AG08396 (cell line): ENCODE data around the gene MIER1.

ENCODE experiments used
- DNase-seq: peaks from one replicate; pipeline ENCODE4 v3.0.0; 2012; ENCODE audit warnings: low spot score, mixed read lengths

Gene MIER1

DNA sequence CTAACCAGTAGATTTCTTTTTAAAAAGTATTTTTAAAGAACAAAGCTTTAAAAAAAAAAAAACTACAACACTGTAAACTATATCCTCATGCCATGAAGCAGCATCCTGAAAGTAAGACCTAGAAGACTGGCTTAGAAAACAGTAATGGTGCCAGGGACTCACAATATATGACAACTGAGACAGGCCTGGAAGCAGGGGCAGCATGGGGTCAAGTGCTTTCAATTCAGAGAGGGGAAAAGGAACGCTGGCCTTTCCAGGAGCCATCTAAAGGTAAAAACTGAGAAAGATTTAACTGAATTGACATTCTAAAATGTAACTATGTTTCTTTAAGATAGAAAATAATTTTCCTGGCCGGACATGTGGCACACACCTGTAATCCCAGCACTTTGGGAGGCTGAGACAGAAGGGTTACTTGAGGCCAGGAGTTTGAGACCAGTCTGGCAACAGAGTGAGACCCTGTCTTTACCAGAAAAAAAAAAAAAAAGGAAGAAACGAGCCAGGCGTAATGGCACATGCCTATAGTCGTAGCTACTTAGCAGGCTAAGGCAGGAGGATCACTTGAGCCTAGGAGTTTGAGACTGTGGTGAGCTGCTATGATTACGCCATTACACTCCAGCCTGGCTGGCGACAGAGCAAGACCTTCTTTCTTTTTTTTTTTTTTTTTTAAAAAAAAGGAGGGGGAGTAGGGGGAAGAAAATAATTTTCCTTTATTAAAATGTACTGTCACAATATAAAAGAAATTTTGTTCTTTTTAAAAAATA is 75.0 kb downstream of the MIER1 start:
- no peak for DNase-seq

DNA sequence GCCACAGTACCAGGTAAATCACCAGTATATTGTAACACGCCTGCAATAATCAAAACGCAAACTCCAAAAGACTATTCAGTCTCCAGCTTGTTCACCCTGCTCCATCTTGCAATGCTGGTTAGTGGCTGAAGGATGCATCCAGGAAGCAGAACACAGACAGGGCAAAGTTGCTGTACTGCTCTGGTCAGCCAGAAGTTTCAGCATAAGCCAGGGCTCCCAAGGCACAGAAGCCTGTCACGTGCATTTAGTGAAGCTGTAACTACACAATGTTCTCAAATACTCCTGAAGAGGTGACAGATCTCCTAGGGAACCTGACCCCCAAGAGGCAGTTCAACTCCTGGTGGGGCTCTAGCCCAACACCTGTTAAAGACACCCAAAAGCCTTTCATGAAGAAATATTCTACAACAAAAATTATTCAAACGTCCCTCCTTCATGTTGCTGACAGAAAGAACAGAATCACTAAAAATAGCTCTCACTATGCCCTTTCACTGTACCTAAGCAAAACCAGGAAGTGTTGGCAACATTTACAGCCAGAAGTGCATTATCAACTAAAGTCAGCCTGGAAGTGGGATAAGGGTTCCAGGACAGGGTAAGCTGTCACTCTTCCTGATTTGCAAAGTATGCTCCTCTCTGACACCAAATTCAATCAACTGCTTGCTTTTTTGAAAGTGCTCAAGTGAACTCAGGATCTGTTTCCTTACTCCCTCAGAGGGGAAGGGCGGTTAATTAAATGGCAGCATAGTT is 77.1 kb downstream of the MIER1 start:
- DNase-seq: no peak

DNA sequence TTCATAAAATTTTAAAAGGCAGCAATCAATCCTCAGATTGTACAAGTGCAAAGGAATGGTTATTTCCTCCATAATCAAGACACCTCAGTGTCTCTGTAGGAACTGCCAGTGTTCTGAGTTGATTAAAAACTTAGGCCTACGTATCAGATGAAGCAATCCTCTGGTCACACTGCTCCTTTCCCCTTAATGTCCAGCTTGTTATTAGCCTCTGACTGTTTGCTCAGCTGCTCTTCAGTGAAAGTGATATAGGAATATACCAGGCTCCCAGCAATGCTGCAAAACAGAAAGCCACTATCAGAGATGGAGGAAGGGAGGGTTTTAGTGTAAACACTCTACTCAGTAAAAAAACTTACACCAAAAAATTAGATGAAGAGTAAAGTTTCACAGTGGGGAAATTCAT is 79.4 kb downstream of the MIER1 start:
- no peak for DNase-seq

DNA sequence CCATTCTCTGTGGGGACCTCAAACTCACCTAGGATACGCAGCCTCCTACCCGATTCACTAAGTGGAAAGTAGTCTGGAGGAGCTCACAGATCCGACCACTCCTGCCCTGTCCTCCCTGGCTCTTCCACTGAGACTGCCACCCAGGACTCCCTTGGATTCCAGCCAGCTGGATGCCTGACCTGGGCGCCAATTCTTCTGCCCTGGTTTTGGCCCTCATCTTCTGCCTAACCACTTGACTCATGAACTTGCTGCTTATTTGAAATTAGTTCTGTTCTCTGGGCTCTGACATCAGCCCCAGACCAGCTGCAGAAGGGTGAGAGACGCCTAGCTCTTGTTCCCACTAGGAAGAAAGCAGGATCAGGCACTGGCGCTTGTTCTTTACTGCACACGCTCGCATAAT is 80.3 kb downstream of the MIER1 start:
- no peak for DNase-seq

DNA sequence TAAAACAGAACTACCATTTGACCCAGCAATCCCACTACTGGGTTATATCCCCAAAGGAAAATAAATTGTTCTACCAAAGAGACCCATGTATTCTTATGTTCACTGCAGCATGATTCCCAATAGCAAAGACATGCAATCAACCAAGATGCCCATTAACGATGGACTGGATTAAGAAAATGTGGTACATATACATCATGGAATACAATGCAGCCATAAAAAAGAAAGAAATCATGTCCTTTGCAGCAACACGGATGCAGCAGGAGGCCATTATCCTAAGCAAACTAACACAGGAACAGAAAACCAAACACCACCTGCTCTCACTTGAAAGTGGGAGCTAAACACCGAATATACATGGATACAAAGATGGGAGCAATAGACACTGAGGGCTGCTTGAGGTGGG is 85.0 kb downstream of the MIER1 start:
- DNase-seq: no peak

DNA sequence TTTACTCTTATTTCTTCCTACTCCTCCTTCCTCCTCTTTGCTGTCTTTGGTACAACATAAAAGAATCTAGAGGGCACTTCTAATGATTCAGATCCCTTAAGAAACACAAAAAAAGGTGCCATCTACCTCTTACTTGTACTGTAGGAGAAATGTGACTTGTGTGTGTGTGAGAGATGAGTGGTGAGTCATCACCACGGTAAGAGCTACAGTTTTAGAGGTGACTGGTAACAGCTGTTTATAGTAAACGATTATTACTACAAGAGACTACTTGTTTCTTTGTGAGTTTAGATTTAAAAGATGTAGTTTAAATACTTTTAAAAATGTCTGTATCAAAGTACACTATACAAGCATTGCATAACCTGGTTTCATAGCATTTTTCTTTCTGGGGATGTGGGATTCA is 88.8 kb downstream of the MIER1 start:
- no peak for DNase-seq

DNA sequence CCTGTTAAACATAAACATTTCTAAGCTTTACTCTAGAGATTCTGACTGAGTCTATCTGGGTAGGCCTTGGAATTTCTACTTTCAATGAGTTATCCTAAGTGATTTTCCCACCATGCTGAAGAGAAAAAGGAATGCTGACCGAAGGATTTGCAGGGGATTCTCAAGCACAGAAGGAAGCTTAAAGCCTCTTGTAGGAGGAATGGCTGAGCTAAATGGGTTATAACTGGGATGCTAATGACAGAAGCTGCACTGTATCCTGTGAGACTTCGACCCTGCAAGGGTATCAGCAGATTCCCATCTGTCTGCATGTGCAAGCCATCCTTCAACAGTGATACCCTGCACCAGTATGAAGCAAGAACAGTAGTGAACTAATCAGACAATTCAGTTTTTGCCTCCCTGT is 93.8 kb downstream of the MIER1 start:
- no peak for DNase-seq

DNA sequence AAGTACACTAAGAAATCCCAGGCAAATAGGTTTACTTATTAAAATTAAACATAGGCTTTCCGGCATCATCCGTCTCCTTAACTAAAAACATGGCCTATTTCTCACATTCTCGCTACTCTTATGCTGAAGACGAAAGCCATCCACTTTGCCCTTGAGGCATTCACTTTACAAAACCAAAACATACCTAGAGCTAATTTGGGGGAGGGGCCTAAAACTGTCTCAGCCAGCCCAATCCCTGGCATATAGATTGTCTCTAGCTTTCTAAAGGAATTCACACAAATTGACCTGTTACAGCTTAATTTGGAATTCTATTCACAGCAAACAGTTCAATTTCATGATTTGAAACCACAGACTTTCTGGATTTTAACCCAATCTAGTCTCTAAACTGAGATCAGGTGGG is 94.3 kb downstream of the MIER1 start:
- no peak for DNase-seq

DNA sequence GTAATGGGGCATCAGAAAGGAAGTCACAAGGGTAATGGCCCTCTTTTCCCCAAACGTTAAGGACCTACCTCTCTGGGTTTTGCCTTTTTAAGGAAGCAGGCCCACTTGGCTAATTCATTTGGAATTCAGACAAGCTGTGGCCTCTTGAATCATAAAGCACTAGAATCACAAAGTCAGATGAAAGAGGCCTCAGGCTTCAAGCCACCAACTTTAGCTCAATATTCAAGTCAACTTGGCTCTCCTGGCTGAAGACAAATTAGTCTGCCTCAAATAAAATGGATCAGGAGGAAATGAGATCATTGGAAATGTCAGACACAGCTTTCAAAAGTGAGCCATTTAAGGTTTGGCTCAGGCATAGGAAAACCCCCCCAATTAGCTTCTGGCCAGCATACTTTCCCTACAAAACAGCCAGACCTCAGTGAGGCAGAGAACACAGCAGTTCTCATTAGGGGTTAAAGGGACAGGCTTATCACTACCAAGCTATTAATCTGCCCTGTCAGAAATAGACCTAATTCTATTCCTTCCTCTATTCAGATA is 94.9 kb downstream of the MIER1 start:
- DNase-seq: peak; percentile 17

DNA sequence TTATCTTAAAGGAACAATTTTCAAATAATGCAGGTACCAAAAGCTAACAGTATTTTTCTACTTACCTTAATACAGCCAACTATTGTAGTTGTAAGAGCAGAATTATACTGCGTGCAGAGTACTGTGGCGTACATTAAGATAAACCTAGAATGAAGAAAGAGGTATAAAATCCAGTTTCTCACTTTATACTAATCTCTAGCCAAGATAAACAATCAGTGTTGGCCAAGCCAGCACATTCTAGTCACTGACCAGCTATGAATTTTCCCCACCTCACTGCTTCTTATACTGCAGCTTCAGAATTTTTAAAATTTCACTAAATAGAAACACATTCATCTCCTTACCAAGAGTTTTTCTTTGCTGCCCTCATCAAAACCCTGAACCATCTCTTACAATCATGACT is 95.5 kb downstream of the MIER1 start:
- peak; percentile 31 for DNase-seq

DNA sequence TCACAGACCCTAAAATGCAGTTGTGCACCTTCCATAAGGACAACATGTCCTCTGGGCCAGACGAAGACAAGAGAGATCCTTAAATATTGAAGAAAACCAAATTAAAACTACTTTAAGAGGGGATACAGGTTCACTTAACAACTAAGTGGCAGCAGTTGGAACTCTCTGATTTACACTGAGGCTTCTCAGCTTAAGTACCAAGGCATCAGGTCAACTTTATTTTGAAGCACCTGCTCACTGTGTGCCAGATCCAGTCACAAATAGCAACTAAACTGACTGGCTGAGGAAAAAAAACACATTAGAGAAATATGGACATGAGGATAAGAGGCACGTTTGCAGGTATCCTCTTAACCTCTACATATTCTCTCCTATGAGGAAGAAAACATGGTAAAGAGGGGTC is 96.0 kb downstream of the MIER1 start:
- no peak for DNase-seq

DNA sequence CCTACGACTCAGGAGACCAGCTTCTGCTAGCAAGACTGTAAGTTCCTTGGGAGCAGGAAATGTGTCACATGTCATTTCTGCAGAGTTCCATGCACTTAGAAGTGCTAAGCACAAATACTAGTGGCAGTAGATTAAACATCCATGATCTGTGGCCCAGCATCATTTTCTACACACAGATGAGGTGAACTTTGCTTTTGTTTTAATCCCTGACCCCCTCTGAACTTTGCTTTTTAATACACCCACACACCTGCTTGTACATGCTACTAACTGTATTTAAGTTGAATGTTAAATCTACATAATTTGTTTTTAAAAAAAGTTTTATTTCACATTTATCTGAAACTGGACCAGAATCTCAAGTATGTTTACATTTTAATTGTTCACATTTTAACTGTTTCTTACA is 104.7 kb downstream of the MIER1 start:
- no peak for DNase-seq

DNA sequence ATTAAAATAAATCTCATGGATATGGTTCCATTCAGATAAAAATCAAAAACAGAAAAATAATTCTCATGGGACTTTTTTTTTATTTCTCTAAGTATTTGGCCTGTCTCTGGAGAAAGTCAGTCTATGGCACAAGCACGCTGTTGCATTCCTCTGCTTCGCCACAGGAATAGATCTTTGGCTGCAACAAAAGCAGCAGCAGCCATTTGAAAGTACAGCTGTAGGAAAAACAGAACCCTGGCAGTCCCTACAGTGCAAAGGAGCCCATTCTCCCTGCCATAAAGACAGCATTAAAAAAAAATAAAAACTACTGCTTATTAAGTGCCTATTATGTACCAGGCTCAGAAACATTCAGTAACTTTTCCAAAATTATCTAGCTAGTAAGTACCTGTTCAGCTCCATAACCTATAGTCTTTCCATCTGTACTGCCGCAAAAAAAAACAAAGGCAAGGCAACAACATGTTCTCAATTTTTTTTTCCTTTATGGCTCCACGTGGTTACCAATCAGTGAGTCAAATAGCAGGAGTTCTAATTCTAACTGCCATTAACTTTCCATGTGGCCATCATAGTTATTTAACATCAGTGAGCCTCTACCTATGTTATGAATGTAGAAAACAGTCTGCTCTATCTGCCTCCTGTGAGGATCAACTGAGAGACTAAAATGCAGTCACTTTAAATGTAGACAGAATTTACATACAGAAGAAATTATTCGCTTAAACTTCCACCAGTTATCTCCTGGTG is 106.5 kb downstream of the MIER1 start:
- no peak for DNase-seq

DNA sequence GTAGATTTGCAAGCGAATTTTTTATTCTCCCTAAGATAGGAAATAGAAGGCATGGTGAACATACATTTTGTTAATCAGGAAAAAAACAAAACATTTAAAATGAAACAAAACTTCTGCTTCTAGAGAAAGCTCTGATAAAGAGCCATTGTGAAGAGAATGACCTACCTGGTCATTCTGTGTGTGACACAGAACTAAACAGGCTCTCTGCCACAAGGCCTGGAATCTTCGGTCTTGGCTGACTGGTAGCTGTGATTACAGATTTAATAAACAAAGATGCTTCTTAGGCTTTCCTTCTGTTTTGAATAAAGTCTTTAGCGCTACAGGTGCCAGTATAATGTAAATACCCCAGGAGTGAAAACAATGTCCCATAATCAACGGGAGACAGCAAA is 107.1 kb downstream of the MIER1 start:
- no peak for DNase-seq
